ENCODE measurements around the gene UXS1.

UXS1 gene

DNA sequence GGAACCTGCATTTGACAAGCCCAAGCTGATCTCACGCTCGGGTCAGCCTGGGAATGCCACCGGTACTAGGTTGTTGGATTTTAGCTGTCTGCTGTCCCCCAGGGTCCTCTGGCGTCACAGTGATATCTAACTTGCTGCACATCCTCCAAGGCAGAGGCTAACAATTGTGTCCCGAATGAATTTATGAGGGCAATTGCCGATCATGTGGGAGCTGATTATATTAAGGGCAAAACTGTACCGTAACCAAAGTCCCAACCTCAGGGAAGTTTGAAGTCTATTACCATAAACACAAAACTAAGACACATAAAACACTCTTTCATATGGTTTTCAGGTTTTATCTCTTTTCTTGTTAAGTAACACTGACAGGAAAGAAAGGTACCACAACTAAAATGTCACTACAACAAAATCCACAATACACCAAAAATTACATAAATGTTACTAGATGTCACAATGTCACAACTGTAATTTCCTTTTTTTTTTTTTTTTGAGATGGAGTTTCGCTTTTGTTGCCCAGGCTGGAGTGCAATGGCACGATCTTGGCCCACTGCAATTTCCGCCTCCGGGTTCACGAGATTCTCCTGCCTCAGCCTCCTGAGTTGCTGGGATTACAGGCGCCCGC lies 6.7 kb downstream of the UXS1 start:
- DNase-seq: no peak

DNA sequence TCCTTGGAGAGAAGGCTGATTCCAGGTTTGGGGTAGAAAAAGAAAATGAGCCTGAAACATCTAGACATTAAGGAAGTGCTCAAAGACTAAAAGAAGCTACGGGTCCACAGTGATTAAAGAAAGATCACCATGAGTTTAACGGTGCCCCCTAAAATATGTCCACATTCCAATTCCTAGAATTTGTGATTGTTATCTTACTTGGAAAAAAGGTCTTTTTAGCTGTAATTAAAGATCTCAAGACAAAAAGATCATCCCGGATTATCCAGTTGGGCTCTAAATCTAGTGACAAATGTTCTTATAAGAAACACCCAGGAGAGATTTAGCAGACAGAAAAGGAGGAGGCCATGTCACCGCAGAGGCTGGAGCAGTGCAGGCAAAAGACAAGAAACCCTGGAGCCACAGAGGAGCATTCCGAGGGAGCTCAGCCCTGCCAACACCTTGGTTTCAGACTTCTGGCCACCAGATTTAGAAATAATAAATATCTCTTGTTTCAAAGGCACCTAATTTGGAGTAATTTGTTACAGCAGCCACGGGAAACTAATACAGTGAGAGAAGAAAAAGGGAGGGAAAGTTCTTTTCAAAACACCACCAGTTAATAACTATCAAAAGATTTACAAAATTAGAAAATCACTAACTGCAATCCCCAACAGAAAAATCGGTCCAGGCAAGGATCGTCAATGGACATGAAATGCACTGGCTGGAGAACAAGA lies 8.5 kb downstream of the UXS1 start:
- DNase-seq: no peak

DNA sequence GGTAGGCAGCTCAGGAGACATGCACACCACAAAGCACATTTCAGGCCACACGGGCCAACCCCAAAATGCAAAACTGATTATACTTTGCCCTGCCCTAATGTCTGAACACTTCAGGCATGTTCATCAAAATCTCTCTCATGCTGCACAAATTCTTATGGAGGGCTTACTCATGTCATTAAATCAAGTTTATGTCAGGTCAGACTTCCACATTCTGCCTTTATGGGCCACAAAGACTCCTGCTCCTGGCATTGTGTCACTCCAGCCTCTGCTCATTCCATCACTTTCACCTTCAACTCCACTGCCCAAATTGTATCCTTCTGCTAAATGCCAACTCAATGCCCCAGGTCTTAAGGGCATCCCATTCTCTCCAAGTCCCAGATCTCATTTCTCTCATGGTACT lies 9.2 kb downstream of the UXS1 start:
- no peak for DNase-seq

DNA sequence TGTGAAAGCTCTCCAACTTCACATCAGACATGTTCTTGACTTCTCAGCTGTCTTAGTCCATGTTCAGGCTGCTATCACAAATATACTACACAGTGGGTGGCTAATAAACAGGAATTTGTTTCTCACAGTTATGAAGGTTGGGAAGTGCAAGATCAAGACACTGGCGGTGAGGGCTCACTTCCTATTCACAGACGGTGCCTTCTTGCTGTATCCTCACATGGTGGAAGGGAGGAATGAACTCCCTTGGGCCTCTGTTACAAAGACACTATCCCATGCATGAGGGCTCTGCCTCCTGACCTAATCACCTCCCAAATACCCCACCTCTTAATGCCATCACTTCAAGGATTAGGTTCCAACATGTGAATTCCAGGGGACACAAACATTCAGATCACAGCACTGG lies 9.7 kb downstream of the UXS1 start:
- no peak for DNase-seq

DNA sequence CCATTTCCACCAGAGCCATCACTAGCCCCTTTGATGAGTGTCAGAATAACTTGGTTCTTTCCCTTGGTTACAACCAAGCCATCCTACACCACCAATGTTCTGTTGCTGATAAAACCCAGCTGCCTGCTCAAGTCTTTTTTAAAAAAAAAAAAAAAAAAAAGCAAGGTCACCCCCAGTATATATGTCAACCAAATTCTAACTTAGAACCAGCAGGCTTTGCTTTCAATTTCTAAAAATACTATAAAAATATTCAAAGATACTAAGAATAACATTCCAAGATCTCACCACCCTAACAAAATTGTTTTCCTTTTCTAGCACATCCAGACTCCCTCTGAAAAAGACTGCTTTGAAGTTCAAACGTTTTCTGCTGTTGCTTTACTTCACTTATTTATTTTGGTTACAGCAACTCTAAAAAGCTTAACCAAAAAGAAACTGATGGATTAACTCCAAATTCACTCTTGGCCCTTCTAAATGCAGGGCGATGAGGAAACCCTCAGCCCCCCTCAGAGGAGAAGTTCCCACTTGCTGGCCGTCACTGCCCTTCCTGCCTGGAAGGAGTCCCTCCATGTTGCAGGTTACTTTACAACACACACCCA lies 10.9 kb downstream of the UXS1 start:
- no peak for DNase-seq

DNA sequence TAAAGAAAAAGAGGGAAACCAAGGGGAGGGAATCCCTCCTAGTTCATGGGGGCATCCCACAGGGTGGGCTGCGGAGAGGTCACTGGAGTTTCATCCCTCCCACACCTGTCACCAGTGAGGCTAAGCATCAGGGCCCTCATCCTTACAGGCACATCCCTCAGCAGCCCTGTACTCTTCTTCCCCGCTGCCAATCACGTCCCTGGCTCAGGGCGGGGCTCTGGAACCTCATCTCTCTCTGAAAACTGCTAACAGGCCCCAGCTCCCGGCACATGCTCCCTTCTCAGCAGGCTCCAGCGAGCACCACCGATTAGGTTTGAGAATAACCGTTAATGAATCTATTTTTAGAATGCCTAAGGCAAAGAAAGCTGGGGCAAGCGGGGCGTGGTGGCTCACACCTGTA lies 13.0 kb downstream of the UXS1 start:
- no peak for DNase-seq

DNA sequence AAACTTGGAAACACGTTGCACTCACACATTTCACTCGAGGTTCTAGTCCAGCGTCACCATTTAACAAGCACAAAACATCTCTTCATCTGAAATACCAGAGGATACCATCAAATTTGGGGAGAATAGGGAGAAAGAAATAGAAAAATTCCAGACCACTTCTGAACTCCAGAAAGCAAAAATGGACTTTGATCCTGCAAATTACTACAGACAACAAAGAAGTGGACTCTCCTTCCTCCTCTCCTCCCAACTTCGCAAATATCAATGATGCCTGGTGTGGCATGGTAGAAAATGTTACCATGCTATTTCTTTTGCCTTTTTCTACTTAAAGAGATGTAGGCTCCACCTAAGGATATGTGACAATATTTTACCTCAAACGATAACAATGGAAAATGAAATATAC lies 13.5 kb downstream of the UXS1 start:
- no peak for DNase-seq

DNA sequence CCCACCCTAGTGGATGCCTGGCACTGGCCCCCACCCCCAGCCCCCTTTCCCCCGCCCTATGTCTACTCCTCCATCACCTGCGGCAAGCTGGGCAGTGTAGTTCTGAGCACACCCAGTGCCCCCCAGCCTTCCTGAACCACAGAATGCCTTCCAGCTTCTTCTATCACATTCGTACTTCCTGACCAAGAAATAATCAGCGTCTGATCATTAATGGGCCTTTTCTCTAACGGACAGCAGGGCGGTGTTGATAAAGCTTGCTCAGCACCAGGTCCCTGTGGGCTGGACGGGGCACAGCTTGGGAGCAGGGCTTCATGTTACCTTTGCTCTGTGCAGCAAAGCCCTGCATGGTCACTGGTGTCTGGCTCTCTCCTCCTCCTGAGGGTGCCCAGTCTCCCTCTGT lies 15.4 kb downstream of the UXS1 start:
- DNase-seq: no peak

DNA sequence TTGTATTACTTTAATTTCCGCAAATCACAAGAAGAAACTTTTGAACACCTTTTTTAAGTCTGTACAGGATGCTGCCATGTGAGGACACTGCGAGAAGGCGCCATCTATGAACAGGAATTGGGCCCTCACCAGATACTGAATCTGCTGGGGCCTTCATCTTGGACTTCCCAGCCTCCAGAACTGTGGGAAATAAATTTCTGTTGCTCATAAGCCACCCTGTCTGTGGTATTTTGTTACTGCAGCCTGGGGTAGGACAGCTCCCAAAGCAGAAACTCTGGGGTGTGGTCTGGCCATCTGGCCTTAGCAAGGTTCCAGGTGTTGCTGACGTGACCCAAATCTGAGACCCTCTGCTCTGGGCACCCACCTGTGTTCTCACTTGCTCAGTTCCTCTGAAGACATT lies 16.5 kb downstream of the UXS1 start:
- DNase-seq: no peak

DNA sequence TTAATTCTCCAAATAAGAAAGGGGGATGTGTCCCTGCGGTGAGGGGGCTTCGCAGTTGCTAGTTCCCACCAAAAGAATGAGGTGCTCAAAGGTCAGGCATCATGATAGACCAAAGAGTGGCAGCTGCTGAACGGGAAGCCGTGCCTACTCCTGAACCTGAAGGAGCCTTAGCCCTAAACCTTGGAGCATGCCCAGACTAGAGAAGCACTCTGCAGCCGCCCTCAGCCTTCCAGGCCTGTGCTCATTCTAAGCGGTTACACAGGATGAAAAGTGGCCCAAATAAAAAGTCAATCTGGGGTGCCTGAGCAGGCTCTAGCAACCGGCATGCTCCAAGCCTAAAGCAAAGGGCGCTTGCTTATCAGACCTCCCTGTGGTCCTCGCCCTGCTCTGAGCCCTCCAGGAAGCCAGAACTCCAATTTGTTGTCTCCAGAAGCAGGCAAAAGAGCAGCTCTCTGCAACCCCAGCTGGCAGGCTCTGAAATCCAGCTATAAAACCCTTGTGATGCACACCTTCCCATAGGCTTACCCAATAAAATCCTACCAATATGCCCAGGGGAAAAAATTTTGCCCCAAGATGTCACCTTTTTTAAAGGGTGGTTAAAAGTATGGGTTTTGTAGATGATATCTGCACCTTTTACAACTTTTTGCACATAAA lies 17.5 kb downstream of the UXS1 start:
- no peak for DNase-seq

DNA sequence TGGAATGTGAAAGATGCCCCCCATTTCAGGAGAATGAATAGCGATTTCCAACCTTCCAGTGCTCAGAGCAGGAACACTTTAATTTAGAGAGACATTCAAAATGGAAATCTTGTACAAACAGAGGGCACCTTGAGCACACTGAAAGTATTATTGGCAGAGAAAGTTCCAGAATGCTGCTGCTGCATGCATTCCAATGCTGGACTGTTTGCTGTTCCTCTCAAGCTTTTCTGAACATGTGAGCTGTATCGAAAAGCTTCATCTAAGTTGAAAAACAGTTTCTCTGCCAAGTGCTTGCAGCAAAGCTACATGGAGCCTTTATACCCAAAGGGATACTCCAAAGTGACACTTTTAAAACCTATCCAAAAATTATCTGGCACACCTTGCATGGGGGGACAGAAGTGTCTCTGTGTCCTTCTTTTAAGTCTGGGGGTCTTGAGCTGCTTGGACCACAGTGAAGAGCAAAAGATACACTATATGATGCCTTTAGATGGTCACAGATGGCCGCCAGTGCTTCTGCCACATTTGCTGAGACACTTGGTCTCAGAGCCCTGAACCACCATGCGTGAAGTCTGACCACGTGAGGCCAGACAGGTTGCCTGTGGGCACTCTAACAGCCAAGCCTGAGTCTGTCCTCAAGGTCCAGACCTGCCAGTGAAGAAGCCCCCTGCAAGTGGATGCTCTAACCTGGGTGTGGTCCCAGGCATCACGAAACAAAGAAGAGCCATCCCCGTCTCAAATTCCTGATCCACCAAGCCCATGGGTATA lies 18.8 kb downstream of the UXS1 start:
- no peak for DNase-seq

DNA sequence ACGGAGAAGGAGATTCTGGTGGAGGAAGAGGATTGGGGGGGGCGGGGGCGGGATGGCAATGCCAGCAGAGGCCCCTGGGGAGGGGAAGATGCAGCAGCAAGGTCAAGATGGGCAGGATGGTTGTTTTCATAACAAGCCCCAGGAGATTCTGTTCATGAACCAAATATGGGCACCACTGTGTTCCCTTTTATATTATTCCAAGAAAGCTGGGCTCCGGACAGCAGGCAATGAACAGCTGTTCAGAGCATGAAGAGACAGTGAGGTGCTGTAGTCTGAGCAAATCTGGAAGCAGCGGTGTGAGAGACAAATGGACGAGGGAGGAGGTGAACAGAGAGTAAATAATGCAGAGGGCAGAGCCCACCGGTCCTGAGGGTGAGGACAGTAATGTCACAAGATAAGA lies 20.0 kb downstream of the UXS1 start:
- DNase-seq: no peak

DNA sequence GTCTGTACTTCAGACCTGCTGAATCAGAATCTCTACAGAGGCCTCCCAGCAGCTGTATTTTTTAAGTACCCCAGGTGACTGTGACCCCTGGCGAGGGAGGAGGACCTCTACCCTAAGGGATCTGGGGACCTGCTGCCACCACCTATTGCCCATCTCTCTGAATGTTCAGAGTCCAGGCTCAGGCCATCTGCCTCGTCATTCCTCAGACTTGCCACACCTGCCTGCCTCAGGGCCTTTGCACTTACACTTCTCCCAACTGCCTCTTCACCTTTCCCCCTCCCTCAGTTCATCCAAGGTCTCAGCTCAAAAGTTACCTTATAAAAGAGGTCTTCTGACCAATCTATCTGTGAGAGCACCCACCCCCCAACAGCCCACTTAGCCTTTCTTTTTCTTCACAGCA lies 21.5 kb downstream of the UXS1 start:
- DNase-seq: no peak

DNA sequence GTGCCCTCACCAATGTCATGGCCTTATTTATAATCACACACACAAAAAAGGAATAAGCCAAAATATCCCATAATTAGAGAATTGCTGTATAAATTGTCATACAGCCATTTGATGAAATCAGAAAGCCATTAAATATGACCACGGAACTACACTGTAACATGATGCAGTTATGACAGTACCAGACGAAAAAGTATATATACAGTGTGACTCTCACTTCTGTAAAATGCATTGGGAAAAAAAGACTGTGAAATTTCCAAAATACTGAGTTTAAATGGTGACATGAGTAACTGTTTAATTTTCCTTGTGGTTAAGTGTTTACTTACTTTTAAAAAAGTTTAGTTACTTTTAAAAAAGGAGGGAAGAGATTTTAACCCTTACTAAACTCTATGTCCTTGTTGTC lies 25.4 kb downstream of the UXS1 start:
- DNase-seq: no peak

DNA sequence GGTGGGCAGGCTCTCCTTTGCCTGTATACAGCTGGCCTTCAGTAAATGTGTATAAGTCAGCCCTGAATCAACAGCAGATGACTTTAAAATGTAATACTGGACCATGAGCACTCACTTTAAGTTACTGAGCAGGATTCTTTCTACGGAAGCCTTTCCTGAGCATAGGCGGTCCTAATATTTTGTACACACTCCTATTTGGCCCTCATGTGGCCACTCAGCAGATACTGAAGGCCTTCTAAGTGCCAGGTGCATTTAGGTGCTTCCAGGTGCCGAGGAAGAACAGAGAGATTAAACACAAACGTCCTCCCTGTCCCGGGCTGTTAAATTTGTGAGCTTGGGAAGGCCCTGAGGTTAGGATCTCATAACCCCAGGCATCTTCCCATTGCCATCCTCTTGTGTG lies 27.0 kb downstream of the UXS1 start:
- no peak for DNase-seq

DNA sequence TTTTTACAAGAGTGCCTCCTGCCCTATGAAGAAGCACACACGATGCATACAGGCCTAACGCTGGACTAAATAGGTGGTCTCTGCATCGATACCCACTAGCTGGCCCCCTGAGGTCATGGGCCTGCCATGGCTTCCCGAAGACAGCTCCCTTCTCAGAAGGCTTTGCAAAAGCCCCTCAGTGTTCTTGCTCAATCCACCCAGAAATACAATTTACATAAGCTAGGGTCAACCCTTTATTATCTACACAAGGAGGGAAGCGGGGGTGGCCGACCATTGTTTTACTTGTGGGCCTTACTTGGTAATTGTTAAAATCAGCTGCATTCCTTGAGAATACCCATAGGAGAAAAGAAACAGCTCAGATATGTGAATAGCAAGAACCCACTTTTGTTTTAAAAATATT lies 28.5 kb downstream of the UXS1 start:
- DNase-seq: no peak

DNA sequence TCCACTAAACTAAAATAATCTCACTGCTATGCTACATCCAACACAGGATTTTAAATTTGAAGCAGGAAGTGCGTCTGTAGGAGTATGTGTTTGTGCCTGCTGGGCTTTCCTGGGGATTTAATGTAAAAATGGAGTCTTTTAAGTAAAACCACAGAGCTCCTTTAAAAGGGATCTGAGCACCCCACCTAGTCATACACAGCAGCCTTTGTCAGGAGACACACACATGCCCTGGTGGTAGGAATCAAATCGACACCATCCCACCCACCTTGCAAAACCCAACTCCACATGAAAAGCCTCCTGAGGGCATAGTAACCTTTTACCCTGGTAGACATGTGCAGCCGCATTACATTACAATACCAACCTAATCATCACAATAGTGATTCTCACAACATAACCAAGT lies 29.1 kb downstream of the UXS1 start:
- no peak for DNase-seq

DNA sequence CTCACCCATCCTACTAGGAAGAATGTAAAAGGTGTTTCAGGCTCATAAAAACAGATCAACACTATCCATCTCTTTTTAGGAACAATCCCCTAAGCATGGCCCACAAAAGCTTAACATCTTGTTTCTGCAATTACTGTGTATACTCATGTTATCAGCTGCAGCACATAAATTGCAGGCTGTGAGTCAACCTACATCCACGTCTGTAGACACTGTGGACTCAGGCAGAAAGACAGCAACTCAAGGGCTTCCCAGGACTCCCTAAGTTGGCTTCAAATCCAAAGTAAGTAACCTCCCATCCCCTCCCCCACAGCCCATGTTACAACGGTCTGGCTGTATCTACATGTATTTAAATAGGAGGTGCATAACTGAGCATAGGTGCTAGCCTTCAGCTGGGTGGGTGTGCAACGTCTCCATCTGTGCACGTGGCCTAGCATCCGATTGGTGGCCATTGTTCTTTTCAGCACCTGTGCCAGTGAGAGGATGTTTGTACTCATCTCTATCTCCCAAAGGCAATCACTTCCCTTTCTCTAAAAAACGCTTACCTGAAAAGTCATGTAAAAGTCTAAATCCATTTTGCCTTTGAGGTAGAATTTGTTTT lies 30.1 kb downstream of the UXS1 start:
- no peak for DNase-seq

DNA sequence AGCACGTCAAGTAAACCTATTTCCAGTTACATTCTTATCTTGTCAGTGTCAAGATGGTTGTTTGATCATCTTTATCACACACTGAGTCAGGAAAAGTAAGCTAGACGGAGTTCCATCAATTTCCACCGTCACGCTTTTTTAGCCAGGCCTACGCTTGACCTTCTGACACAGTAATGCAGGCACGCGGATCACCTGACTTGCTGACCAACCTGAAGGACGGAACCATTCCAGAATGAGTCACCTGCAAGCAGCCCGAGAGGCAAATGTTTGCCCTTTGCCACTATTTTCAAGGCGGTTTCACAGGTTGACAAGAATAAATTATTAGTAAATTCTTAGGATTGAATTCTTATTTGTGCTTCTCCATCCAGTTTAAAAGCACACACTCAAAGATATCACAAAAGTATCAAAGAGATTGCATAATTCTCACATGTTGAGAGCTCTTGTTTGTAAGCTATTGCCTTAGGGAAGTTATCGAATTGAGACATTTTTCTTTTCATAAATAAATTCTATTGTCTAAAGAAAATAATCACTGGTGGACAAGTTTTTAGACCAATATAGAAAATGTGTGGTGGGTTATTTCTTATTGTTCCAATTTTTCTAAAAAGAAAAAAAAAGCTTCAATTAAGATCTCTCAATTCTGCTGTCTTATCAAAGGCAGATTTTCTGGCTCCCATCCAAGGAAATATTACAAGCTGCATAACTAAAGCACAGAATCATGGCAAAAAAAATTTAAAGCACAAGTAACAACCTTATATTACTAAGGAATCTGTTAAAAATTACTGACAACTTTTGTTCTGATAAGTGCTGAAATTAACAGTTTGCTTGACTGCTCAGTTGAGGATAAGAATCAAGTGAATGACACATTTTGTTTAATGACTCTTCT lies 31.9 kb downstream of the UXS1 start:
- DNase-seq: no peak

DNA sequence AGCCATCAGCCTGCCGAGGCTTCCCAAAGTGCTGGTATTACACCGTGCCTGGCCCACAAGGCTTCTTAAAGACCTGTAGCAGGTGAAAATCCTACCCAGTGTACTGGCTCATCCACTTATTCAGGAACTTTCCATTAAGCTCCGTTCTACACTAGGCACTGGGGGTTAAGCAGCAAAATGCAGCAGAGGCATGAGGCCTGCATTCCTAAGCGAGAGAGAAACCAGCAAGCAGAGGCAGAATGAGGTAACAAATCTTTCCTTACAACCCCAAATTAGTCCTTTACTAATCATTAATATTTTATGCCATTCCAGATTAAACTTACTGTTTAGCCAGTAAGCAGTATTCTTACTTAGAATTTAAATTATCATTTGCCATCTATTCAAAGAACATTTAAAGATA lies 32.8 kb downstream of the UXS1 start:
- no peak for DNase-seq

DNA sequence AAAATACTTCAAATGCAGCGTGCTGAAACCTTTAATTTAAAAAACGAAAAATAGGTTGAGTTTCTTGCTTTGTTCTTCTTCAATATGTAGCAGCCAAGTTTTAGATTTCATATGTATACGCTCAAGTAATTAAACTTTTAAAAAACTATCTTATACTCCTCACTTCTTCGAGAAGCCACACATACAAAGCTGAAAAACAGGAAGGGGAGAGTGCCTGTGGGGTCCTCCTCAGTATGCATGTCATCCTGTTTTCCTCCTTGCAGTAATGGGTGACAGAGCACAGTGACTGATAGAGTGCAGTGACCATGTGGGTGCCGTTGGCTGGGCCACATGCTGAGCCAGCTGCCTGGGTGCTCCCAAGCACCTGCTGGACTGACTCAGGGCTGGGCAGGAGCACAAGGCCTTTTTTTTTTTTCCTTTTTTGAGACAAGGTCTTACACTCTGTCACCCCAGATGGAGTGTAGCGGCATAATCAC lies 33.3 kb downstream of the UXS1 start:
- DNase-seq: peak; percentile 75

All from activated effector memory CD4-positive, alpha-beta T cell treated with anti-CD3 and anti-CD28 coated beads, Interleukin-2, amount 50 U/mL, for 16 hours (primary cell).